Calu3 (cell line): ENCODE measurements around the gene CDH4. TPM values are rescaled to one million over a fixed set of nuclear protein-coding genes. Genes with fewer than 3 reads are reported as not detected.

Source experiments
- BruUV-seq: library from RNA; stranded (reverse); fragments of 400-500 nt; replicated peaks from 2 replicates; lab custom pipeline; 2021; lab: Mats Ljungman, UMichigan
- CTCF ChIA-PET: fragments of 300-600 bp; sonication (Branson Sonifier 250); formaldehyde crosslinking; loops from one replicate; lab custom pipeline; 2022; ENCODE audit warnings: antibody characterized with exemption; lab: Charles Lee
- DNase-seq: peaks from one replicate; pipeline ENCODE4 v3.0.0; 2022
- H3K27ac Mint-ChIP-seq: one replicate; pipeline ENCODE4 v1.8.0; 2022; ENCODE audit warnings: mixed read lengths; ENCODE audit not compliant: unreplicated experiment
- H3K27me3 Mint-ChIP-seq: one replicate; pipeline ENCODE4 v1.8.0; 2022; ENCODE audit warnings: mixed read lengths; ENCODE audit not compliant: unreplicated experiment
- H3K36me3 Mint-ChIP-seq: one replicate; pipeline ENCODE4 v1.8.0; 2022; ENCODE audit warnings: mild to moderate bottlenecking, moderate library complexity, mixed read lengths; ENCODE audit not compliant: insufficient read depth, unreplicated experiment
- H3K4me1 Mint-ChIP-seq: one replicate; pipeline ENCODE4 v1.8.0; 2022; ENCODE audit warnings: mild to moderate bottlenecking, low read depth, mixed read lengths; ENCODE audit not compliant: unreplicated experiment
- H3K4me3 Mint-ChIP-seq: one replicate; pipeline ENCODE4 v1.8.0; 2022; ENCODE audit warnings: mild to moderate bottlenecking, low read depth, moderate library complexity, mixed read lengths; ENCODE audit not compliant: unreplicated experiment
- H3K9me3 Mint-ChIP-seq: one replicate; pipeline ENCODE4 v1.8.0; 2022; ENCODE audit warnings: low read depth, mixed read lengths; ENCODE audit not compliant: unreplicated experiment
- CTCF ChIP-seq: fragments of 200-600 bp; IDR thresholded peaks from one replicate; pipeline ENCODE4 v1.8.0; 2022; ENCODE audit warnings: antibody characterized with exemption; ENCODE audit not compliant: unreplicated experiment
- intact Hi-C: fragments of 100-400 bp; cut with micrococcal nuclease; formaldehyde crosslinking; loops from one replicate; pipeline ENCODE4 v1.10.0; 2022; ENCODE audit not compliant: unreplicated experiment
- total RNA-seq: library from RNA; stranded (reverse); gene quantifications from 2 replicates; pipeline ENCODE4 v1.2.3, GENCODE V29; 2022

The CDH4 gene
- total RNA-seq, 1 experiment from 2014 or later = not detected

- Mint-ChIP-seq H3K4me3 (no peak overlapping the region), H3K4me1 (no peaks in the 10 kb centered on the region), H3K9me3 (peaks cover 1% of the 10 kb centered on the region), H3K27ac (no peak overlapping the region), H3K27me3 (peaks cover 50% of the 10 kb centered on the region), H3K36me3 (no peaks in the 10 kb centered on the region)
- intact Hi-C loops = no loop called here
- CTCF ChIA-PET = no interaction called here
- no peak for TF ChIP-seq CTCF
- BruUV-seq = no TSS peak
- no peak for DNase-seq
These were observed 261.3 kb downstream of the CDH4 start for GRCh38 chr20:61513124-61514017.

GRCh38 chr20:61514018-61514365, 261.9 kb downstream of the CDH4 start:
- H3K36me3 Mint-ChIP-seq = no peaks in the 10 kb centered on the region
- BruUV-seq = no TSS peak
- peaks cover 6% of the 10 kb centered on the region for H3K9me3 Mint-ChIP-seq
- CTCF ChIA-PET = no interaction called here
- intact Hi-C loops = no loop called here
- TF ChIP-seq CTCF = no peak
- no peak for DNase-seq
- no peaks in the 10 kb centered on the region for H3K4me1 Mint-ChIP-seq
- no peak overlapping the region for H3K4me3 Mint-ChIP-seq
- no peak overlapping the region for H3K27ac Mint-ChIP-seq
- H3K27me3 Mint-ChIP-seq = peaks cover 52% of the 10 kb centered on the region

- H3K36me3 Mint-ChIP-seq = no peaks in the 10 kb centered on the region
- H3K9me3 Mint-ChIP-seq = peaks cover 6% of the 10 kb centered on the region
- H3K27me3 Mint-ChIP-seq = peaks cover 52% of the 10 kb centered on the region
- no peak for TF ChIP-seq CTCF
- BruUV-seq = no TSS peak
- DNase-seq = no peak
- H3K27ac Mint-ChIP-seq = no peak overlapping the region
- H3K4me3 Mint-ChIP-seq = no peak overlapping the region
- intact Hi-C loops = no loop called here
- CTCF ChIA-PET = no interaction called here
- no peaks in the 10 kb centered on the region for H3K4me1 Mint-ChIP-seq
These were observed 262.3 kb downstream of the CDH4 start for GRCh38 chr20:61514396-61514795.

GRCh38 chr20:61514805-61515505, 262.9 kb downstream of the CDH4 start:
- intact Hi-C loops = no loop called here
- H3K9me3 Mint-ChIP-seq = peaks cover 6% of the 10 kb centered on the region
- no TSS peak for BruUV-seq
- CTCF ChIA-PET = no interaction called here
- no peaks in the 10 kb centered on the region for H3K4me1 Mint-ChIP-seq
- H3K36me3 Mint-ChIP-seq = no peaks in the 10 kb centered on the region
- H3K4me3 Mint-ChIP-seq = no peak overlapping the region
- peaks cover 46% of the 10 kb centered on the region for H3K27me3 Mint-ChIP-seq
- DNase-seq = no peak
- TF ChIP-seq CTCF = no peak
- H3K27ac Mint-ChIP-seq = no peak overlapping the region
